GM21367 (cell line): ENCODE data around the gene DAB2IP.
"Not testable (repeated sequence)": the region's sequence is repeated elsewhere in the genome, so short reads cannot be mapped to it uniquely, and the experiment has no call there.

Experiments
- ATAC-seq: cut with Tn5 transposase; IDR thresholded peaks from one replicate; pipeline ENCODE4 v1.9.1; 2021; ENCODE audit not compliant: unreplicated experiment

Gene DAB2IP

DNA sequence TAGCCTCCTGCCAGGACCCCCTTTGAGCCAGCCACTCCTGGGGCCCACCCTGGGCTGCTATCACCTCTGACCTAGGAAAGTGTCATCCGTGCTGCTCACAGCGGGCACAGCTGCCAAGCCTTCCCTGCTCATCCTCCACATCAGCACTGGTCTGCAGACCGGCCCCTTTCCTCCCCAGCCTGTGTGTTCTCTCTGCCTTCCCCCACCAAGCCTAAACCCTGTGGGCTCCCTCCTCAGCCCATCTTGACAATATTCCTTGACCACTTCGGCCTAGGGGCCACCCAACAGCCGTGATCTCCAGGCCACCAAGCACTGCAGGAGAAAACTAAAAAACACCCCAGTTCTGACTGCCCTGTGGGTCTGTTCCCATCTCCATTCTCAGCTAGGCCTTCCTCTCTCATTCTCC lies 135.1 kb downstream of the DAB2IP start:
- ATAC-seq: no peak

DNA sequence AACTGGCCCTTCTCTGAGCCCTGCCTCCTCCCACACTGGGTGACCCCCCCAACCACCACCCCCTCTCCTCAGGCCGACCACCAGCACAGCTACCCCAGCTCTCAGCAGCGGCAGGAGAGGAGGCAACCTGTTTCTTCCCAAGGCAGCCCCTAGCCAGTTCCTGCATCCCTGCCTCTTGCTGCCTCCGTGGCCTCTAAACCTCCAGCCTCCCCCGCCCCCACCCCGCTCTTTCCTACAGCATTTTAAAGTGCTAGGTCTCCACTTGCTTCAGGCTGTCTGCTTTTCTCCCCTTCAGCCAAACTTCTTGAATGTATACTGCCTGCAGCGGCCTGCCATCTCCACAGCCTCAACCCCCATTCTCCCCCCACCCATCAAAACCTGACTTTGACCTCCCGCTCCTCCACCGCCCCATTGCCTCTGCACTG lies 135.6 kb downstream of the DAB2IP start:
- no peak for ATAC-seq

DNA sequence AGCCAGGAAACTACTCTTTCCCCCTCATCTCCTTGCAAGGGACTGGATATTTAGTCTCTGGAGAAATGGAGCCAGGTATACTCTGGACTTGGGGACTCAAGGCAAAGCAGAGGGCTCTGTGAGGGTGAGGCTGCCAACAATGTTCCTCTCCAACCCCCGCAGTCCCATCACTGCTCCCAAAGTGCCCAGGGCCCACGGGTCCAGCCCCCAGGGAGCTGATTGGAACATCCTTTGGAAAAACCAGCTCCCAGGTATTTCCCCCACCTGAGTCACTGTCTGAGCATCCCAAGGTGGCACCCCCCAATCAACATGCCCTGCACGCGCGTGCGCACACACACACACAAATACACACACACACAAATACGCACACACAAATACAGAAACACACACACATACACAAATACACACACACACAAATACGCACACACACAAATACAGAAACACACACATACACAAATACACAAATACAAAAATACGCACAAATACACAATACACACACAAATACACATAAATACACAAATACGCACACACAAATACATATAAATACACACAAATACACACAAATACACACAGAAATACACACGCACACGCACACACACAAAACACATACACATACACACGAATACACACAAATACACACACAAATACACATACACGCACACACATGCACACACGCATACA lies 137.4 kb downstream of the DAB2IP start:
- ATAC-seq: no peak

DNA sequence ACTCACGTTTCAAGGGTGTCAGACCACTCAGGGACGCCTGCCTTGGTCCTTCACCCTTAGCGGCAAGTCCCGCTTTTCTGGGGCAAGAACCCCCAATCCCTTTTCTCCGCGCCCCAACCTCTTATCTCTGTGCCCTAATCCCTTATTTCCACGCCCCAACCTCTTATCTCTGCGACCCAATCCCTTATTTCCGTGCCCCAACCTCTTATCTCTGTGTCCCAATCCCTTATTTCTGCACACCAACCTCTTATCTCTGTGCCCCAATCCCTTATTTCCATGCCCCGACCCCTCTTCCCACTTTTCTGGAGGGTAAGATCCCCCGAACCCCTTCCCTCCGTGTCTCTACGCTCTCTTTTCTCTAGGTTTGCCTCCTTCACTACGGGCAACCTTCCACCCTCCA lies 139.4 kb downstream of the DAB2IP start:
- ATAC-seq: no peak

DNA sequence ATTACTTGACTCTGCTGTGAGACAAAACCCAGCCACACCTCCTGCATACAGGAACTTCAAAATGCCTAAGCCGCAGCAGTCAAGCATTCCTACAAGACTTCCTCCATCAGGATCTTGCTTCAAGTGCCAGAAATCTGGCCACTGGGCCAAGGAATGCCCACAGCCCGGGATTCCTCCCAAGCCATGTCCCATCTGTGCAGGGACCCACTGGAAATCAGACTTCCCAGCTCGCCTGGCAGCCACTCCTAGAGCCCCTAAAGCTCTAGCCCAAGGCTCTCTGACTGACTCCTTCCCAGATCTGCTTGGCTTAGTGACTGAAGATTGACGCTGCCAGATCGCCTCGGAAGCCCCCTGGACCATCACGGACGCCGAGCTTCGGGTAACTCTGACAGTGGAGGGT lies 141.0 kb downstream of the DAB2IP start:
- not testable (repeated sequence) for ATAC-seq

DNA sequence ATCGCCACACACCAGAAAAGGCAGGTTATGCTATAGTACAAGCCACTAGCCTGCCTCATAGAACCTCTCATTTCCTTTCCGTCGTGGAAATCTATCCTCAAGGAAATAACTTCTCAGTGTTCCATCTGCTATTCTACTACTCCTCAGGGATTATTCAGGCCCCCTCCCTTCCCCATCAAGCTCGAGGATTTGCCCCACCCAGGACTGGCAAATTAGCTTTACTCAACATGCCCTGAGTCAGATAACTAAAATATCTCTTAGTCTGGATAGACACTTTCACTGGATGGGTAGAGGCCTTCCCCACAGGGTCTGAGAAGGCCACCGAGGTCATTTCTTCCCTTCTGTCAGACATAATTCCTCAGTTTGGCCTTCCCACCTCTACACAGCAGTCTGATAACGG lies 142.9 kb downstream of the DAB2IP start:
- not testable (repeated sequence) for ATAC-seq

DNA sequence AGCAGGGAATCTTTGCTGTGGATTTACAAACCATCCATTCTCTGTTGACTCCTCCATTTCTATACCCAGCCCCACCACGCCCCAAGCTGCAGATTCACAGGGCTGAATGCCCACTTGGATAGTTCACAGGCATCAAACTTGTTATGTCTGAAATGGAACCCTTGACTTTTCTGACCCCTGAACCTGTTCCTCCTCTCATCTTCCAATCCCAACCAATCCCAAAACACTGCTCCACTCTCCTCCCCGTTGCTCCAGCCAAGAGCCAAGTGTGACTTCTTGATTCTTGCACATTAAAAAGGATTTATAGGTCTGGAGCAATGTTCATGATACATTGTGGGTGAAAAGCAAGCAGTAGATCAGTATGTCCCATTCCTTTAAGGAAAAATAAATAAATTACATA lies 145.6 kb downstream of the DAB2IP start:
- no peak for ATAC-seq

DNA sequence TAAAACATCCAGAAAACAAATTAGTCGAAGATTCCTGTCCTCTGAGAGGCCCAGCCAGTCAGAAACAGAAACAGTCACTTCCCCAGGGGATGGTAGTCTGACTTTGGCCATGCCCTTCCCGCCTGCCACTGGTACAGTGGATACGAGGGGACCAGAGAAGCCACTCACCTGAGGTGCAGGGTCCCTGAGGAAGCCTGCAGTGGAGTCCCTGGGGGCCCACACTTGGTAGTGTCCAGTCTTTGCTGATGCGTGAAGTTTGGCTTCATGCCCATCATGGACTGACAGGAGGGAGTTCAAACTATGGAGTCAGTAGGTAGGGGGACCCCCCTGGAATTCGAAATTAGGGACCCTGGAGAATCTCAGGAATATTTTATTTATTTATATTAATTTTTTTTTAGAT lies 147.5 kb downstream of the DAB2IP start:
- no peak for ATAC-seq

DNA sequence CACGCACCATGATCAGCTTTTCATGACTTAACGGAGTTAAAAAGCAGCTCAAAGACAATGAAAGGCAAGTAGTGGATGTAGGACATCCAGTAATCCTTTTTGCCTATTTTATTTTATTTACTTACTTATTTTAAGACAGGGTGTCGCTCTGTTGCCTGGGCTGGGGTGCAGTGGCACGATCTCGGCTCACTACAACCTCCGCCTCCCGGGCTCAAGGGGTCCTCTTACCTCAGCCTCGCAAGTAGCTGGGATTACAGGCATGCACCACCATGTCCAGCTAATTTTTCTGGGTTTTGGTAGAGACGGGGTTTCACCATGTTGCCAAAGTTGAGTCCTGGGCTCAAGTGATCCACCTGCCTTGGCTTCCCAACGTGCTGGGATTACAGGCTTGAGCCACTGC lies 148.9 kb downstream of the DAB2IP start:
- no peak for ATAC-seq

DNA sequence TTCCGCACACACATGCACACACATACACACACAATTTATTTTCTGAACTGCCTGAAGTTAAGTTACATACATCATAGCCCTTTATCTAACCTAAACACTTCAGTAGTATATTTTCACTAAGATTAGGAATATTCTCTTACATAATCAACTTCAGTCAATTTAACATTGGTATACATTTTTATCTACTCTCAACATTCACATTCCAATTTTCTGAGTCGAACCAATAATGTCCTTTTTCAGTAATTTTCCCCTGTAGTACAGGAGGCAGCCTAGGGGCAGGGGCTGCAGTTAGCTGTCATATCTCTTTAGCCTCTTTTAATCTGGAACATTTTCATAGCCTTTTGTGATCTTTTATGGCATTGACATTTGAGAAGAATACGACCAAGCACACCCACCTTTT lies 150.1 kb downstream of the DAB2IP start:
- ATAC-seq: no peak

DNA sequence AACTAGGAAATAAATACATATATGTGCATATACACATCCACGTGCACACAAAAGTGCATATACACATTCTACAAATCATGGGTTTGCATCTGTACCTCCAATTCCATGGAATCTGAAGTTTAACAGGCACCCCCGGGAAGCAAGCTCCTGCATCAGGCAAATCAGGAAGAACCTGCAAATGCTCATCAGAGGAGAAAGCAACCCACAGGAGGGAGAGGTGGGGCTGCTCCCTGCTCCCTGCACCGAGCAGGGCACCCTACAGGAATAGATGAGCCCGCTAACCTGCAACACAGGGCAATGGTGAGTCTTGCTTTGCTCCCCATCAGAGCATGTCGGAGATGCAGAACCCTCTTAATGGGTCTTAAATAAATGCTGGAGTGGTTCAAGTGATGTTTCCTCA lies 151.3 kb downstream of the DAB2IP start:
- ATAC-seq: no peak

DNA sequence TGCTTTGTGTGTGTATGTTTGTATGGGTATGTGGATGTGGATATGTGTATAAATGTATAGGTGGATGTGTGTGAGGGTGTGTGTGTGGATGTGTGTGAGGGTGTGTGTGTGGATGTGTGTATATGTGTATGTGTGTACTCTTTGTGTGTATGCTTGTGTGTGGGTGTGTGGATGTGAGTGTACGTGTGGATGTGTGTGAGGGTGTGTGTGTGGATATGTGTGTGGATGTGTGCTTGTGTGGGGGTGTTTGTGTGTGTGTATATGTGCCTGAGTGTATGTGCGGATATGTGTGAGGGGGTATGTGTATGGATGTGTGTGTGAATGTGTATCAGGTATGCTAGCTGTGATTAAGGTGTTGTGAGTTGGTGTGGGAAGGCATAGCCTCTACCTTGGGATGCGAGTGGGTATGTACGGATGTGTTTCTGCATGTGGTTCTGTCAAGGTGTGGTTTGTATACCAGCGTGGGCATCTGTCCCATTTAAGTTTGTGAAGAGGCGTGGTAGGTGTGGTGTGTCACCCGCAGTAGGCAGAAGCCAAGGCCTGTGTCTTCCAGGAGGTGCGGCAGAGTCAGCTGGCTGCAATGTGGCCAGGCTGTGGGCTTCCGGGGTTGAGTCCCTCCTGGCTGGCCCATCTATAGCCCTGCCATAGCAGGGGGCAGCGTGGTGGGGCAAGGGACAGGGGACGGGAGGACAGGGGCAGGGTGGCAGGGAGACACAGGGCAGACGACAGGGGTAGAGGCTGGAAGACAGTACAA lies 155.8 kb downstream of the DAB2IP start:
- no peak for ATAC-seq

DNA sequence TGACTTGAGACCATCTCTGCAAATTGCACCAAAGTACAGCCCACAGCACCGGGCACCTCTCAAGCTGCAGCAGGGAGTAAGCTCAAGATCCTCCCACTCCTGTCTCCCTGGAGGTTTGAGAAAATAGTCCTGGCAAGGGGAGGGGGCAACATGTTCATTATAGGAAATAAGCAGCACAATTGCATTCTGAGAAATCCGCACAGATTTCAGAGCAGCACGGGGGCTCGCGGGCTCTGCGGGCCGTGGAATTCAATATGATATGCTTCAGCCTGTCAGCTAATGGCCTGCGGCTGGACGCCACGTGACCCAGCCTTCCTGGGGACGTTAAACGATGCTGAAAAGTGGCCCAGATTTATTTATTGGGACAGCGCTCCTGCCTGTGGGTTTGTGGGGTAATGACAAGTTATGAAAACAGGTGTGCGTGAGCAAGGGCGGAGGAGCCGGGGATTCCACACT lies 156.4 kb downstream of the DAB2IP start:
- ATAC-seq: no peak

DNA sequence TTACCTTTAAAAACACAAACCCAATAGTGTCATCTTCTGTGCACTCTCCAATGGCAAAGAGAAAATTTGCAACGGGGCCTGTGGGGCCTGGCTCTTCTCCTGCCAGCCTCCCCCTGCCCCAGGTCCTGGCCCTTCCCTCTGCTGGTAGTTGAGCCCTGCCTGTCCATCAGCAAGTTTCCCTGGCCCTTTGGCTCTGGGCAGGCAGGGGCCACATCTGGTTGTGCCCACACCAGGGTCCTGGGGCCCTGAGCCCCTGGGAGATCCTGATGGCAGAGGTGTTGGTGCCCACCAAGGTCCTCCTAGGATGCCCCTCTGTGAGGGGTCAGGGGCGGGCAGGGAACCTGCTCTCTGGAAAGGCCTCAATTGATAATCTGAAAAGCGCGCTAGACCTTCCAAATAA lies 157.3 kb downstream of the DAB2IP start:
- no peak for ATAC-seq

DNA sequence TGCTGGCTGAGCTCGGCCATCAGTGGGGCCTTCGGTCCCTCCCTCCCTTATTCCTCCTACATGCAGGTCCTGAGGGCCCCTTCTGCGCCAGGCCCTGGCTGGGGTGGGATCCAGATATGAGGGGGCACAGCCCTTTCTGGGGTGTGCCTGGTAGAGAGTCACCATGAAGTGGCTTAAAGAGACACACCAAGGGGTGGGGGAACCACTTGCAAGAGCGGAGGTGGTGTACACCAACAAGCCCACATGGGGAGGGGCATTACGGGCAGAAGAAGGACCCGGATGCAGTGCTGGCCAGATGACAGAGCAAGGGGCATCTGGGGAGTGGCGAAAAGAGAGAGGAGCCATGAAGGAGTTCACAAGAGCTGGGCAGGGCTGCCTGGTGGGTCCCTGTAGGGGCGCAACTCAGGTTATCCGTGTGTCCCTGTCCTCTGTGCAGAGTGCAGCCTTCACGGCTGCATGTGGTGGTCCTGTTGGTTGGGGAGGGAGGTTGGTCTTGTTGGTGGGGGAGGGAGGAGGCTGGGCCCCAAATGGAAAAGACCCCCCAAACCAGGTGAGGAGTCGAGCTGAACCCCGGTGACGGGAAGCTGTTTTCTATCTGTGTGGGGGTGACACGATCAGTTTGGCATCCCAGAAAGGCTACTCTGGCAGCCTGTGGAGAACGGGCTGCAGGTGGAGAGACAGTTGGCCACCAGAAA lies 158.1 kb downstream of the DAB2IP start:
- no peak for ATAC-seq

DNA sequence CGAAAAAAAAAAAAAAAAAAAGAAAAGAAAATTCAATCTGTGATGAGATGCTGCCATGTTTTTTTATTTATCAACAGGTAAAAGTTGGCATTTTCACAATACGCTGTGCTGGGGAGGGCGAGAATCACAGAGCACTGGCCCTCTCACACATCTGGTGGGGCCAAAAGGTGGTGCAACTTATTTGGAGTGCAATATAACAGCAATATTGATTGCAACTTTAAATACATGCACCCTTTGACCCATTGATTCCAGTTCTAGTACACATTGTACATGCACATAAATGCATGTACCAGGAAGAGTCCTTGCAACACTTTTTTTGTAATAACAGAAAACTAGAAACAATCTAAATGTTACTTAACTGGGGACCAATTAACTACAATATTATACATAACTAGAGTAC lies 159.1 kb downstream of the DAB2IP start:
- no peak for ATAC-seq

DNA sequence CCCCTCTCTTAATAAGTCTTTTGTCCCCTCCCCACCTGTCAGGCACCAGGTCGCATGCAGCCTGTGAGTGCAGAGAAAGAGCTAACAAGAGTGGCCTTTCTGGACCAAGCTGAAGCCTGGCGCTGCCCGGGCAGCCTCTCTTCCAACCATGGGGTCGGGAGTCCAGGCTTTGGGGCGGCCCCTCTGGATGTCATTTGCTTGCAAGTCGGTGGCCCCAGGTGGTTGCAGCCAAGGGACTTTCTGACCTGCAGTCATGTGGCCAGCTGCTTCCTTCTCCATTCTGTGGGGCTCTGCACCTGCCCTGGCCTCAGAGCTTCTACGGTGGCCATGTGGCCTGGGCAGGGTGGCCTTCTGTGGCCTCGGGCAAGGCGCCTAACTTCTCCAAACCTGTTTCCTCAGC lies 159.7 kb downstream of the DAB2IP start:
- no peak for ATAC-seq

DNA sequence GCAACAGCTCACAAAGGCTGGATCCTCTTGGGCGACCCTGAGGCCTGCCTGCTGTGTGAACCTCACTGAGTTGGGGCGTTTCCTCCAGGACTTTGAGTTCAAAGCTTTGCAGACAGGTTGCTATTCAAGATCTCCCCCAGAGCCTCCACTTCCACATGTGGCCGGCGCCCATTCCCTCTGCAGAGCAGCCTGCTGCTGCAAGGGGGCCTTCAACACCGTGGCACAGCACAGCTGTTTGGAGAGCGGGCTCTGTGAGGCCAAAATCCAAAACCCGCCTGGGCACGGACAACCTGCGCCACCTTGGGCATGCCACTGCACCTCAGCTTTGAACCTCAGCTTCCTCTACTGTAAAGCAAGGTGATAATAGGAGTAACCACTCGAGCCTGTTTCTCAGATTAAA lies 160.3 kb downstream of the DAB2IP start:
- ATAC-seq: no peak

DNA sequence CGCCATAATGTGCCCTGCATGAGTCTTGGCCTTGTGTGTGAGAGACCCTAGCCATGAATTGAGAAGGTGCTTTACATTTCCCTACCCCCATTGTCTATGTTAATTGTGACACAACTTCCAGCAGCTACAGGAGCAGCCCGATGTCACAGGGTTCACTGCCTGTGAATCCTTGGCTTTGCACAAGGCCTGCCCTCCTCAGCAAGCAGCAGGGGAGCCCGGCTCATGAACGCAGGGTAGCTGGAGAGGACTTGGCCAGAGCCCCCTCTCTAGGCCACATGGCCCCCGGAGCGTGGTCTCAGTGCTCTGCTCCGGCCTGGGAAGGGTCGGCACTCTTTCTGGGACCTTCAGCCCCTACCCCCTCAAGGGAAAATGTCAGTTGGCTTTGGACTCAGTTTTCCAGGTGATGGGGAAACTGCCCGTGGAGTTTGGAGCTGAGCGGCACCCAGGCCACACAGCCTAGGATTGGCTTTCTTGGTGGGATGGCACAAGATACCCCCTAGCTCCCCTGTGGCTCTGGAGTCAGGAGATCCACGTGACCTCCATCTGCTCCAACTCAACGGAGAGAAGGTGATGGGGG lies 160.8 kb downstream of the DAB2IP start:
- ATAC-seq: no peak

DNA sequence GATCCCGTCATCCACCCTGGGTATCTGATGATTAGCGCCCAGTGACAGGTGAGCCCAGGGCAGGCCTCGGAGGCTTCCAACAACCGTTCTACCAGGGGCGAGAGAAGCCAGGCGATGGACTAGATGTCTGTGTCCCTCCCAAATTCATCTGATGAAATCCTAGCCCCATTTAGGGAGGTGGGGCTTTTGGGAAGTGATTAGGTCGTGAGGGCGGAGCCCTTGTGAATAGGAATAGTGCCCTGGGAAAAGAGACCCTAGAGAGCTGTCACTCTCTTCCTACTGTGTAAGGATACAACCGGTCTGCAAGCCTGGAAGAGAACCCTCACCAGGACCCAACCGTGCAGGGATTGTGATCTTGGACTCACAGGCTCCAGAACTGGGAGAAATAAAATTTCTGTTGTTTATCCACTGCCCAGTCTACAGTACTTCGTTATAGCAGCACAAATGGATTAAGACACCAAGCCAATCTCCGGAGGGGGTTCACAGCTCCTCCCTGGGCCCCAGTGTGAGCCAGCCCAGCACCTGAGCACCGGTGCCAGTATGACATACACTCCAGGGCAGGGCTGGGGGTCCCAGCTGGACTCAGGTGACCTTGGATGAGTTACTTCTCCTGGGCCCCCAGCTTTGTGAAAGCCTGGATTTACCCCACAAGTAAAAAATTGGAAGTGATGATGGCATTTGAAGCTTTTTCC lies 162.2 kb downstream of the DAB2IP start:
- no peak for ATAC-seq

DNA sequence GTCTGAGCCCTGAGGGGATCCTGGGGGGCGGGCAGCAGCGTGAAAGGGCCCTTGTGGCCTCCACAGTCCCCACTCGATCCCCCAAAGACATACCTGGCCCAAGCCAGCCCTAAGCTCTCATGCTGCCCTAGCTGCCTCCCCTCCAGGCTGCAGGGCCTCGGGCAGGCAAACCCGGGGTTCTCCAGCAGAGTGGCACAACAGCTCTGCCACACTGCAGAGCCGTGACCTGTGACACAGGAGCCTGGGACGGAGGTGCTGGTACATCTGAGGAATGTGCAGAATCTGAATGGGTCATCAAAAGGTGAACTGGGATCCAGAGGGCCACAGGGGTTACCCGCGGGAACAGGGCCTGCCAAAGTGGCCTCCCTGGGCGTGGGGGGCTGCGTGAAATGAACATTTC lies 163.2 kb downstream of the DAB2IP start:
- ATAC-seq: no peak
